Measurements from ENCODE around the gene SCG5.

SCG5 gene

GRCh38 chr15:32737304-32737703, 95.8 kb downstream of the SCG5 start:
- TF ChIP-seq CSRNP3 (CRISPR knock-in tag; IDR thresholded peaks at IDR 0.05) (no peak), CSDC2 (CRISPR knock-in tag; IDR thresholded peaks at IDR 0.05) (no peak), ISL1 (CRISPR knock-in tag; IDR thresholded peaks at IDR 0.05) (no peak), PPARA (CRISPR knock-in tag; IDR thresholded peaks at IDR 0.05; ENCODE audit: borderline replicate concordance) (no peak), TOX (CRISPR knock-in tag; IDR thresholded peaks at IDR 0.05; ENCODE audit: borderline replicate concordance) (no peak)
- no peak for ATAC-seq

- TF ChIP-seq SNAI2 (CRISPR knock-in tag; IDR thresholded peaks at IDR 0.05) (no peak), BACH2 (CRISPR knock-in tag; IDR thresholded peaks at IDR 0.05; ENCODE audit: borderline replicate concordance) (no peak), PPARA (CRISPR knock-in tag; IDR thresholded peaks at IDR 0.05; ENCODE audit: borderline replicate concordance) (no peak), ZNF70 (CRISPR knock-in tag; IDR thresholded peaks at IDR 0.05) (no peak), POU6F1 (CRISPR knock-in tag; IDR thresholded peaks at IDR 0.05; ENCODE audit: borderline replicate concordance, low read depth) (no peak), ESRRG (CRISPR knock-in tag; IDR thresholded peaks at IDR 0.05) (no peak), CREB5 (CRISPR knock-in tag; IDR thresholded peaks at IDR 0.05; ENCODE audit: low read depth) (no peak), ZC3H10 (CRISPR knock-in tag; IDR thresholded peaks at IDR 0.05) (no peak)
- ATAC-seq = peak; percentile 5; the same call in 1 of the 3 replicates
Measured at GRCh38 chr15:32738666-32739065, 97.2 kb downstream of the SCG5 start.

- TF ChIP-seq ZNF70 (CRISPR knock-in tag; IDR thresholded peaks at IDR 0.05) = no peak
- ATAC-seq = peak; percentile 13; the same call in 1 of the 3 replicates
Measured at GRCh38 chr15:32739522-32740063, 98.1 kb downstream of the SCG5 start.

- no peak for ATAC-seq
- TF ChIP-seq CSRNP3 (CRISPR knock-in tag; IDR thresholded peaks at IDR 0.05) = no peak
- no peak for TF ChIP-seq ZNF565 (CRISPR knock-in tag; conservative IDR thresholded peaks at IDR 0.05; ENCODE audit: low read depth)
- TF ChIP-seq BACH2 (CRISPR knock-in tag; IDR thresholded peaks at IDR 0.05; ENCODE audit: borderline replicate concordance) = no peak
- no peak for TF ChIP-seq ISL1 (CRISPR knock-in tag; IDR thresholded peaks at IDR 0.05)
- TF ChIP-seq PPARA (CRISPR knock-in tag; IDR thresholded peaks at IDR 0.05; ENCODE audit: borderline replicate concordance) = no peak
- TF ChIP-seq SNAI2 (CRISPR knock-in tag; IDR thresholded peaks at IDR 0.05) = no peak
- TF ChIP-seq ESRRG (CRISPR knock-in tag; IDR thresholded peaks at IDR 0.05) = no peak
- no peak for TF ChIP-seq CSDC2 (CRISPR knock-in tag; IDR thresholded peaks at IDR 0.05)
- TF ChIP-seq TCF4 (CRISPR knock-in tag; IDR thresholded peaks at IDR 0.05; ENCODE audit: borderline replicate concordance) = no peak
- TF ChIP-seq PATZ1 (CRISPR knock-in tag; IDR thresholded peaks at IDR 0.05; ENCODE audit: borderline replicate concordance) = no peak
- TF ChIP-seq ZFP3 (CRISPR knock-in tag; IDR thresholded peaks at IDR 0.05) = no peak
Measured at GRCh38 chr15:32743411-32744140, 102.1 kb downstream of the SCG5 start.

Data from SK-N-SH treated with all-trans-retinoic acid at 6 μM for 48 hours (cell line).